ENCODE measurements around the gene ARHGEF28.

- TF ChIP-seq CTCF (IDR thresholded peaks at IDR 0.05; ENCODE audit: insufficient read depth, low read depth, low read length) (no peak), EZH2 (IDR thresholded peaks at IDR 0.05; ENCODE audit: insufficient read depth, low read length) (no peak)
Observed at GRCh38 chr5:73899055-73899454, 273.1 kb downstream of the ARHGEF28 start.
